Activated naive CD4-positive, alpha-beta T cell treated with Interleukin-2 at 50 U/mL for 16 hours (primary cell): ENCODE measurements around the gene GFRA4.
"Not testable (repeated sequence)": the region's sequence is repeated elsewhere in the genome, so short reads cannot be mapped to it uniquely, and the experiment has no call there.

Experiments
- DNase-seq: peaks from one replicate; pipeline ENCODE4 v3.0.0-alpha.2; 2020

GFRA4 gene

GRCh38 chr20:3652676-3653596 lies 10.3 kb downstream of the GFRA4 start:
- no peak for DNase-seq

GRCh38 chr20:3652221-3652620 lies 11.0 kb downstream of the GFRA4 start:
- DNase-seq: no peak

GRCh38 chr20:3651204-3651962 lies 11.8 kb downstream of the GFRA4 start:
- no peak for DNase-seq

GRCh38 chr20:3648951-3649350 lies 14.2 kb downstream of the GFRA4 start:
- DNase-seq: no peak

- no peak for DNase-seq
Measured at GRCh38 chr20:3647473-3647872, 15.7 kb downstream of the GFRA4 start.

- no peak for DNase-seq
Measured at GRCh38 chr20:3646651-3647050, 16.5 kb downstream of the GFRA4 start.

GRCh38 chr20:3646067-3646440 lies 17.1 kb downstream of the GFRA4 start:
- no peak for DNase-seq

GRCh38 chr20:3645309-3646066 lies 17.7 kb downstream of the GFRA4 start:
- no peak for DNase-seq

- DNase-seq: no peak
Measured at GRCh38 chr20:3640259-3640658, 22.9 kb downstream of the GFRA4 start.

GRCh38 chr20:3635346-3635745 lies 27.9 kb downstream of the GFRA4 start:
- no peak for DNase-seq

GRCh38 chr20:3633913-3634478 lies 29.2 kb downstream of the GFRA4 start:
- no peak for DNase-seq

- no peak for DNase-seq
Measured at GRCh38 chr20:3632311-3633004, 30.7 kb downstream of the GFRA4 start.

- no peak for DNase-seq
Measured at GRCh38 chr20:3631534-3631933, 31.7 kb downstream of the GFRA4 start.

- no peak for DNase-seq
Measured at GRCh38 chr20:3630429-3630828, 32.8 kb downstream of the GFRA4 start.

- DNase-seq: no peak
Measured at GRCh38 chr20:3629893-3630292, 33.3 kb downstream of the GFRA4 start.

GRCh38 chr20:3628502-3629314 lies 34.5 kb downstream of the GFRA4 start:
- DNase-seq: no peak

- no peak for DNase-seq
Measured at GRCh38 chr20:3627476-3627875, 35.7 kb downstream of the GFRA4 start.

- no peak for DNase-seq
Measured at GRCh38 chr20:3622406-3622805, 40.8 kb downstream of the GFRA4 start.

GRCh38 chr20:3621111-3621510 lies 42.1 kb downstream of the GFRA4 start:
- DNase-seq: no peak

- no peak for DNase-seq
Measured at GRCh38 chr20:3616250-3616649, 46.9 kb downstream of the GFRA4 start.

- not testable (repeated sequence) for DNase-seq
Measured at GRCh38 chr20:3615171-3615840, 47.9 kb downstream of the GFRA4 start.
